ENCODE measurements around the gene PBX1. TPM values are rescaled to one million over a fixed set of nuclear protein-coding genes. Genes with fewer than 3 reads are reported as not detected.

Gene PBX1
- total RNA-seq, 4 donors from 2014 or later = 14.4 to 34.6 (median 22.0) TPM

DNA sequence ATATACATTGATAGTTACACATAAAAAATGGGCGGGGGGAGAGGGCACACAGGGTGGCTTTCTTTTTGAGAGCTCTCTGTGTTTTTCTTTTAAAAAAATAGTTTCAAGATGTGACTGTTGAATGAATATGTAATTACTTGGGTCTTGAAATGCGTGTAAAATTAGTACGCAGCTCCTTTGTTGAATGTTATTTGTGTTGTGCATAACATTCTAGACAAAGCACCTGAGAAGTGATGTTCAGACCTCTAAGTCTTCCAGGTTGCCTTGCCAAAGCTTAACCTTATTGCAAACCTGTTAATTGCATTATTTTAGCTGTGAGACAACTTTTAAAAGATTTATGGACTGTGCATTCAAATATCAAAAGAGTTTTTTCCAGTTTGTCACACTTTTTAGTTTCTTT is 5.4 kb downstream of the PBX1 start:
- Histone ChIP-seq H3K9me3 (no peaks in the 10 kb centered on the region), H3K4me3 (peak overlapping the region; percentile 72), H3K36me3 (no peaks in the 10 kb centered on the region), H3K27ac (peak overlapping the region; percentile 31), H3K4me1 (peaks cover 23% of the 10 kb centered on the region), H3K27me3 (no peaks in the 10 kb centered on the region)
- 85% methylated on average over 3 of the region's 3 CpGs for WGBS
- no peak for DNase-seq (ENCODE audit: low spot score in 2 of 2)
- TF ChIP-seq EP300 (IDR thresholded peaks at IDR 0.05) (no peak), POLR2A (IDR thresholded peaks at IDR 0.05) (no peak), POLR2AphosphoS5 (IDR thresholded peaks at IDR 0.05) (no peak)
- TF ChIP-seq, protein P1, sequence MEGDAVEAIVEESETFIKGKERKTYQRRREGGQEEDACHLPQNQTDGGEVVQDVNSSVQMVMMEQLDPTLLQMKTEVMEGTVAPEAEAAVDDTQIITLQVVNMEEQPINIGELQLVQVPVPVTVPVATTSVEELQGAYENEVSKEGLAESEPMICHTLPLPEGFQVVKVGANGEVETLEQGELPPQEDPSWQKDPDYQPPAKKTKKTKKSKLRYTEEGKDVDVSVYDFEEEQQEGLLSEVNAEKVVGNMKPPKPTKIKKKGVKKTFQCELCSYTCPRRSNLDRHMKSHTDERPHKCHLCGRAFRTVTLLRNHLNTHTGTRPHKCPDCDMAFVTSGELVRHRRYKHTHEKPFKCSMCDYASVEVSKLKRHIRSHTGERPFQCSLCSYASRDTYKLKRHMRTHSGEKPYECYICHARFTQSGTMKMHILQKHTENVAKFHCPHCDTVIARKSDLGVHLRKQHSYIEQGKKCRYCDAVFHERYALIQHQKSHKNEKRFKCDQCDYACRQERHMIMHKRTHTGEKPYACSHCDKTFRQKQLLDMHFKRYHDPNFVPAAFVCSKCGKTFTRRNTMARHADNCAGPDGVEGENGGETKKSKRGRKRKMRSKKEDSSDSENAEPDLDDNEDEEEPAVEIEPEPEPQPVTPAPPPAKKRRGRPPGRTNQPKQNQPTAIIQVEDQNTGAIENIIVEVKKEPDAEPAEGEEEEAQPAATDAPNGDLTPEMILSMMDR (IDR thresholded peaks at IDR 0.05) = no peak

DNA sequence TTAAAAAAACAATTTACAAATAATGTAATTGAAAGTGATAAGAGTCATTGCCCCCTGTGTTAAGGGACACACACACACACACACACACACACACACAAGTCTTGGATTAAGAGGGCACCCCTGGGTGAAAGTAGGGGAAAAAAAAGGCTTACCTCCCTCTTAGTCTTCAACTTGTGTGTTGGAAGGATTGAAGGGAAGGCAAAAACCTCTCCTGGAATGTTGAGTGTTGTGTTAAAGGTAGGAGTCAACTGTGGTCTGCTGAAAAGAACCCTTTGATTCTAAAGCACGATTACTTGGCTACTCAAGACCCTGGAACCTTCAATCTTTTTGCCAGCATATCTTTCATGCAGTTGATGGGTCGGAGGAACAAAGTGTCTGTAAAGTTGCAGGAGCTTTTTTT is 6.4 kb downstream of the PBX1 start:
- WGBS = 54% methylated on average over 2 of the region's 2 CpGs
- DNase-seq (ENCODE audit: low spot score in 2 of 2) = no peak
- H3K27me3 ChIP-seq = no peaks in the 10 kb centered on the region
- TF ChIP-seq, protein P1 (IDR thresholded peaks at IDR 0.05) = no peak
- TF ChIP-seq POLR2AphosphoS5 (IDR thresholded peaks at IDR 0.05) (no peak), EP300 (IDR thresholded peaks at IDR 0.05) (no peak), POLR2A (IDR thresholded peaks at IDR 0.05) (no peak)
- peaks cover 23% of the 10 kb centered on the region for H3K4me1 ChIP-seq
- no peaks in the 10 kb centered on the region for H3K36me3 ChIP-seq
- H3K27ac ChIP-seq = peak overlapping the region; percentile 17
- peak overlapping the region; percentile 72 for H3K4me3 ChIP-seq
- no peaks in the 10 kb centered on the region for H3K9me3 ChIP-seq

DNA sequence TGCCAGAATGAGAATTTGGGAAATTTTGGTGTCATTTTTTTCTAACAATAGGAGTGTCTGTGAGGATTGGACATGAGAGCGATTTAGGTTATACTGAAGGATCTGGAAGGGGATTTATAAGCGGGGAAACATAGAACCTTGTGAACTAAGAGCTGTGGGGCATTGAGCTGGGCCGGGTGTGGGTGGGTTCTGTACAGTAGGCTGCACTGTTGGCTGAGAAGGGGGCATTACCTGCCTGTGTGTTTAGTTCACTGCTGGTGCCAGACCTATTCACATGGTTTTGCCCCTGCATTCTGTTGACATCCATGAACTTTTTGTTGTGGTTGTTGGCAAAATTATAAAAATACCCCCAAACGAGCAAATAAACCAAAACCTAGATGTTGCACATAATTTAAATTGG is 8.8 kb downstream of the PBX1 start:
- H3K4me1 ChIP-seq = peaks cover 16% of the 10 kb centered on the region
- DNase-seq (ENCODE audit: low spot score in 2 of 2) = no peak
- TF ChIP-seq EP300 (IDR thresholded peaks at IDR 0.05) = no peak
- TF ChIP-seq POLR2A (IDR thresholded peaks at IDR 0.05) = no peak
- TF ChIP-seq POLR2AphosphoS5 (IDR thresholded peaks at IDR 0.05) = no peak
- TF ChIP-seq, protein P1 (IDR thresholded peaks at IDR 0.05) = no peak

DNA sequence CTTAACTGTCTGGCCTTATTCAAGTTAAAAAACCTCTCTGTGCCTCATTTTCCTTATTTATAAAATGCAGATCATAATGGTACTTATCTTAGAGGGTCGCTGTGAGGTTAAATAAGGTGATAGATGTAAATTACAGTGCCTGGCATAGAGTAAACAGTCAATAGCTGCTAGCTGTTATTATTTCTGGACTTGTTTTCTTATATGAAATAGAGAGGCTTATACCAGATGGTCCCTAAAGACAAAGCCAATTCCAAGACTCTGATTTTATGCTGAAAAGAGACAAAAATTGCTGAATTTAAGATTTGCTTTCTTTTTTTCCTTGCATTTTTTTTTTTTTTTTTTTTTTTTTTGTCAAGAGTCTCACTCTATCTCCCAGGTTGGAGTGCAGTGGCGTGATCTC is 10.3 kb downstream of the PBX1 start:
- H3K4me1 ChIP-seq = peaks cover 16% of the 10 kb centered on the region
- WGBS = 76% methylated on average over 2 of the region's 2 CpGs
- no peaks in the 10 kb centered on the region for H3K36me3 ChIP-seq
- H3K9me3 ChIP-seq = no peaks in the 10 kb centered on the region
- TF ChIP-seq EP300 (IDR thresholded peaks at IDR 0.05) (no peak), POLR2AphosphoS5 (IDR thresholded peaks at IDR 0.05) (no peak), POLR2A (IDR thresholded peaks at IDR 0.05) (no peak)
- TF ChIP-seq, protein P1 (IDR thresholded peaks at IDR 0.05) = no peak
- H3K27me3 ChIP-seq = no peaks in the 10 kb centered on the region
- H3K27ac ChIP-seq = peak overlapping the region; percentile 59
- no peak for DNase-seq (ENCODE audit: low spot score in 2 of 2)
- H3K4me3 ChIP-seq = no peak overlapping the region

More for the DNA sequence above, 8.8 kb downstream of the PBX1 start:
- H3K9me3 ChIP-seq = no peaks in the 10 kb centered on the region
- WGBS = 87% methylated on average over 4 of the region's 4 CpGs
- no peaks in the 10 kb centered on the region for H3K27me3 ChIP-seq
- H3K36me3 ChIP-seq = no peaks in the 10 kb centered on the region
- no peak overlapping the region for H3K27ac ChIP-seq
- no peak overlapping the region for H3K4me3 ChIP-seq

DNA sequence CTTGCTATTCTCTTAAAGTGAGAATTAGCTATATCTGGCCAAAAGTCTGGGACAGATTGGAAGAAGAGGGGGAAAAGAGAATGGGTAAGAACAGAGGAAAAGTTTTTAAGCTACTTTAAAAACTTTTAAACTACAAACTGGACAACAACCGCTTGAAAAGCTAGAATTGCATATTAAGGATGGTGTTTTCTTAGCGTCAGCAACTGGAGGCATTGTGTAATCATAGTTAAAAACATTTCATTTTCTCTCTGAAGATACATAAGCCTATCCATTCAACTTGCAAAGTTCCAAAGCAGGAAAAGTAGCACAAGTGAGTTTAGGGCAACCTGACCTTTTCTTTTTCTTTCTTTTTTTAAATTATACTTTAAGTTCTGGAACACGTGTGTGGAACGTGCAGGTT is 10.9 kb downstream of the PBX1 start:
- WGBS = 82% methylated on average over 4 of the region's 4 CpGs
- peaks cover 11% of the 10 kb centered on the region for H3K4me1 ChIP-seq
- no peak overlapping the region for H3K4me3 ChIP-seq
- no peaks in the 10 kb centered on the region for H3K27me3 ChIP-seq
- H3K9me3 ChIP-seq = no peaks in the 10 kb centered on the region
- no peak for TF ChIP-seq EP300 (IDR thresholded peaks at IDR 0.05)
- no peak for TF ChIP-seq POLR2A (IDR thresholded peaks at IDR 0.05)
- no peak for TF ChIP-seq POLR2AphosphoS5 (IDR thresholded peaks at IDR 0.05)
- TF ChIP-seq, protein P1 (IDR thresholded peaks at IDR 0.05) = no peak
- no peaks in the 10 kb centered on the region for H3K36me3 ChIP-seq
- peak overlapping the region; percentile 59 for H3K27ac ChIP-seq
- no peak for DNase-seq (ENCODE audit: low spot score in 2 of 2)
